Prostate gland (tissue), 2 donors: Measurements from ENCODE around the gene GMDS. TPM values are rescaled to one million over a fixed set of nuclear protein-coding genes. Genes with fewer than 3 reads are reported as not detected.

Source experiments
- DNase-seq: peaks from one replicate; pipeline ENCODE4 v3.0.0-alpha.2; 2019; ENCODE audit warnings: low spot score
- H3K27ac ChIP-seq, 2 donors: fragments of 200-600 bp; sonication (generic); 2 replicates each; pipeline ENCODE4 v1.5.1; 2017 to 2019
- H3K27me3 ChIP-seq: fragments of 200-600 bp; sonication (generic); replicated peaks from 2 replicates; pipeline ENCODE4 v1.5.1; 2019; ENCODE audit not compliant: insufficient read depth
- H3K36me3 ChIP-seq, 2 donors: fragments of 200-600 bp; sonication (generic); 1 replicate in 1 of 2; 2 replicates in 1 of 2; pipeline versions ENCODE4 v1.5.1 to v1.8.1; 2017 to 2019
- H3K4me1 ChIP-seq: fragments of 200-600 bp; sonication (generic); replicated peaks from 2 replicates; pipeline ENCODE4 v1.5.1; 2019
- H3K4me3 ChIP-seq, 2 donors: fragments of 200-600 bp; sonication (generic); 2 replicates each; pipeline ENCODE4 v1.5.1; 2017 to 2019
- H3K9me3 ChIP-seq: fragments of 200-600 bp; sonication (generic); 2 replicates; pipeline ENCODE4 v1.5.1; 2017
- CTCF ChIP-seq, 4 experiments: fragments of 200-600 bp in 2 of 4; fragments of 450-650 bp in 2 of 4; sonication (generic) in 2 of 4; IDR thresholded peaks; 1 replicate in 3 of 4; 2 replicates in 1 of 4; pipeline ENCODE4 v1.5.1; 2016 to 2019; ENCODE audit warnings: antibody characterized with exemption in 4 of 4, mild to moderate bottlenecking in 2 of 4, moderate library complexity in 2 of 4
- POLR2A ChIP-seq: fragments of 450-650 bp; IDR thresholded peaks from one replicate; pipeline ENCODE4 v1.6.1; 2016; ENCODE audit warnings: antibody characterized with exemption, mild to moderate bottlenecking
- POLR2AphosphoS5 ChIP-seq: sonication (generic); formaldehyde crosslinking; IDR thresholded peaks from one replicate; pipeline ENCODE4 v1.6.1; 2017; ENCODE audit warnings: antibody characterized with exemption
- WGBS: methylation state at CpG from one replicate; pipeline ENCODE4 v1.1.5; 2018; 5-methylcytosine and 5-hydroxymethylcytosine counted together
- intact Hi-C: fragments of 100-400 bp; cut with DNase I; formaldehyde crosslinking; loops from one replicate; pipeline ENCODE4 v1.14.2; 2022
- total RNA-seq, 2 donors: library from RNA; depleted of rRNA; stranded (reverse); fragments of >200 nt; gene quantifications; one replicate each; pipeline ENCODE4 v1.1.0, GENCODE V29; 2016

Gene GMDS
- total RNA-seq, 2 donors from 2014 or later = 24.9 to 29.9 TPM

- Histone ChIP-seq H3K4me3 (no peak overlapping the region), H3K27ac (no peak overlapping the region), H3K4me1 (no peaks in the 10 kb centered on the region), H3K27me3 (no peaks in the 10 kb centered on the region), H3K36me3 (no peaks in the 10 kb centered on the region), H3K9me3 (no peaks in the 10 kb centered on the region)
- WGBS = 48% methylated on average over 33 of the region's 33 CpGs
- TF ChIP-seq POLR2AphosphoS5 (no peak), POLR2A (no peak), CTCF (IDR thresholded peaks at IDR 0.05) (no peak)
- intact Hi-C loops = loop anchor here (5.0 kb wide), 2 partner anchors 1103 to 1153 kb away; no protein-coding TSS in a partner anchor
- DNase-seq = no peak
These were observed 650.8 kb downstream of the GMDS start for GRCh38 chr6:1594445-1595200.

GRCh38 chr6:1593958-1594314, 651.5 kb downstream of the GMDS start:
- 50% methylated on average over 22 of the region's 22 CpGs for WGBS
- intact Hi-C loops = no loop called here
- H3K9me3 ChIP-seq = no peaks in the 10 kb centered on the region
- H3K27ac ChIP-seq = no peak overlapping the region
- no peak for DNase-seq
- H3K4me1 ChIP-seq = no peaks in the 10 kb centered on the region
- TF ChIP-seq POLR2A (no peak), POLR2AphosphoS5 (no peak), CTCF (IDR thresholded peaks at IDR 0.05) (no peak)
- no peaks in the 10 kb centered on the region for H3K27me3 ChIP-seq
- no peaks in the 10 kb centered on the region for H3K36me3 ChIP-seq
- H3K4me3 ChIP-seq = no peak overlapping the region

- Histone ChIP-seq H3K4me1 (no peaks in the 10 kb centered on the region), H3K9me3 (no peaks in the 10 kb centered on the region), H3K4me3 (no peak overlapping the region), H3K36me3 (no peaks in the 10 kb centered on the region), H3K27me3 (no peaks in the 10 kb centered on the region), H3K27ac (no peak overlapping the region)
- intact Hi-C loops = no loop called here
- TF ChIP-seq POLR2A (no peak), POLR2AphosphoS5 (no peak), CTCF (IDR thresholded peaks at IDR 0.05) (no peak)
- DNase-seq = no peak
- WGBS = 67% methylated on average over 20 of the region's 20 CpGs
These were observed 652.0 kb downstream of the GMDS start for GRCh38 chr6:1593286-1593957.

DNA sequence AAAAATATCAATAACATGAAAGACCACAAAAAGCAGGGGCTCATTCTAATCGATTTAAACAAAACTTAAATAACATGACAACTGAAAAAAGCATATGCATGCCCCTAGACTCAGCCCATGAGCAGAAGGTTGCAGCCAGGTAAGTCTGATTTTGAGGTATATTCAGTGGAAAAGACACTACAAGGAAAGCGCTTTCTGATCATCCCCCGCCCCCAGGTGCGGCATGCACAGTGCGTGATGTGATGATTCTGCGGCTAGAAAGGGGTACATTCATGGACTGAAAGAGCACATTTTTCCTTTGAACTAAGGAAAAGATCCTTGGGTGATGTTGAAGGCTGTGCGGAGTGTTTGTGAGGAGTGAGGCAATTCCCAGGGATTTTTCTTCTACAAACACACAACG, 652.6 kb downstream of the GMDS start:
- intact Hi-C loops = no loop called here
- no peaks in the 10 kb centered on the region for H3K27me3 ChIP-seq
- TF ChIP-seq CTCF (IDR thresholded peaks at IDR 0.05) = no peak
- TF ChIP-seq POLR2A = no peak
- TF ChIP-seq POLR2AphosphoS5 = no peak
- no peak for DNase-seq
- no peak overlapping the region for H3K4me3 ChIP-seq
- WGBS = 91% methylated on average over 8 of the region's 8 CpGs
- no peaks in the 10 kb centered on the region for H3K36me3 ChIP-seq
- no peak overlapping the region for H3K27ac ChIP-seq
- H3K9me3 ChIP-seq = no peaks in the 10 kb centered on the region
- H3K4me1 ChIP-seq = no peaks in the 10 kb centered on the region

- 93% methylated on average over 6 of the region's 6 CpGs for WGBS
- Histone ChIP-seq H3K9me3 (no peaks in the 10 kb centered on the region), H3K27me3 (no peaks in the 10 kb centered on the region), H3K4me3 (no peak overlapping the region), H3K27ac (no peak overlapping the region), H3K36me3 (no peaks in the 10 kb centered on the region), H3K4me1 (no peaks in the 10 kb centered on the region)
- intact Hi-C loops = no loop called here
- no peak for TF ChIP-seq POLR2AphosphoS5
- no peak for TF ChIP-seq CTCF (IDR thresholded peaks at IDR 0.05)
- TF ChIP-seq POLR2A = no peak
- DNase-seq = no peak
These were observed 653.5 kb downstream of the GMDS start for GRCh38 chr6:1591926-1592325.
